MCF 10A (cell line): ENCODE data around the gene GAGE12E. TPM values are rescaled to one million over a fixed set of nuclear protein-coding genes. Genes with fewer than 3 reads are reported as not detected.
"Not testable (repeated sequence)": the region's sequence is repeated elsewhere in the genome, so short reads cannot be mapped to it uniquely, and the experiment has no call there.

Experiments used
- Bru-seq: library from RNA; stranded (reverse); fragments of 400-500 nt; gene quantifications from one replicate; lab custom pipeline; 2021; lab: Mats Ljungman, UMichigan
- BruChase-seq, 2 experiments: library from RNA; stranded (reverse); fragments of 400-500 nt; gene quantifications; one replicate each; lab custom pipeline; 2021; lab: Mats Ljungman, UMichigan
- BruUV-seq: library from RNA; stranded (reverse); fragments of 400-500 nt; replicated peaks from 2 replicates; lab custom pipeline; 2021; lab: Mats Ljungman, UMichigan
- CTCF ChIA-PET: fragments of 300-600 bp; sonication (Branson Sonifier 250); formaldehyde crosslinking; extraction: SDS; loops from one replicate; lab custom pipeline; 2021; ENCODE audit warnings: antibody characterized with exemption, inconsistent platforms; lab: Yijun Ruan, JAX
- POLR2A ChIA-PET: fragments of 300-600, 350-650 bp; sonication (Branson Sonifier 250); formaldehyde crosslinking; extraction: SDS; loops from one replicate; lab custom pipeline; 2020; ENCODE audit warnings: antibody characterized with exemption, inconsistent platforms; lab: Yijun Ruan, JAX
- DNase-seq: peaks from one replicate; pipeline ENCODE4 v3.0.0-alpha.2; 2018; ENCODE audit not compliant: unreplicated experiment
- H3K27ac Mint-ChIP-seq: one replicate; pipeline ENCODE4 v1.8.0; 2022; ENCODE audit warnings: mild to moderate bottlenecking, low read depth, mixed read lengths; ENCODE audit not compliant: unreplicated experiment
- H3K27me3 Mint-ChIP-seq: one replicate; pipeline ENCODE4 v1.8.0; 2022; ENCODE audit warnings: mixed read lengths; ENCODE audit not compliant: insufficient read depth, unreplicated experiment
- H3K36me3 Mint-ChIP-seq: one replicate; pipeline ENCODE4 v1.8.0; 2022; ENCODE audit warnings: mild to moderate bottlenecking, moderate library complexity, mixed read lengths; ENCODE audit not compliant: insufficient read depth, unreplicated experiment
- H3K4me1 Mint-ChIP-seq: one replicate; pipeline ENCODE4 v1.8.0; 2022; ENCODE audit warnings: mixed read lengths; ENCODE audit not compliant: insufficient read depth, unreplicated experiment
- H3K4me3 Mint-ChIP-seq: one replicate; pipeline ENCODE4 v1.8.0; 2022; ENCODE audit warnings: mild to moderate bottlenecking, moderate library complexity, mixed read lengths; ENCODE audit not compliant: unreplicated experiment
- H3K9me3 Mint-ChIP-seq: one replicate; pipeline ENCODE4 v1.8.0; 2022; ENCODE audit warnings: mixed read lengths; ENCODE audit not compliant: unreplicated experiment
- intact Hi-C: fragments of 100-400 bp; cut with micrococcal nuclease; formaldehyde crosslinking; loops from 2 replicates; pipeline ENCODE4 v1.14.1; 2022
- long read RNA-seq: library from polyadenylated mRNA; stranded (forward); transcript quantifications from one replicate; pipeline ENCODE4 v2.0.0, GENCODE V29; 2022
- total RNA-seq: library from RNA; stranded (reverse); gene quantifications from 2 replicates; pipeline ENCODE4 v1.2.3, GENCODE V29; 2022

Gene GAGE12E, protein sequence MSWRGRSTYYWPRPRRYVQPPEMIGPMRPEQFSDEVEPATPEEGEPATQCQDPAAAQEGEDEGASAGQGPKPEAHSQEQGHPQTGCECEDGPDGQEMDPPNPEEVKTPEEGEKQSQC
- total RNA-seq = not detected in 2 replicates
- Bru-seq, nascent RNA = not detected
- not detected for BruChase-seq, experiment 1, labeled RNA remaining after a 6-hour chase
- BruChase-seq, experiment 2, labeled RNA remaining after a 2-hour chase = not detected
- long read RNA-seq = 0 reads

DNA sequence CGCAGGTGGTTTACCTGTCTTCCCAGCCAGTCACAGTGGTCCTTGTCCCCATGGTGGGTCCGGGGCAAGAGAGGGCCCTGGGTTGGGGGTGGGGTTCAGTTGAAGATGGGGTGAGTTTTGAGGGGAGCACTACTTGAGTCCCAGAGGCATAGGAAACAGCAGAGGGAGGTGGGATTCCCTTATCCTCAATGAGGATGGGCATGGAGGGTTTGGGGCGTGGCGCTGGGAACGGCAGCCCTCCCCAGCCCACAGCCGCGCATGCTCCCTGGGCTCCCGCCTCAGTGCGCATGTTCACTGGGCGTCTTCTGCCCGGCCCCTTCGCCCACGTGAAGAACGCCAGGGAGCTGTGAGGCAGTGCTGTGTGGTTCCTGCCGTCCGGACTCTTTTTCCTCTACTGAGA, at the start of gene GAGE12E:
Gene GAGE12E (plus strand): TSS at position 301 of the 400 bp plus-strand sequence. CDS start 1,155 bp downstream, outside the sequence.
- CTCF ChIA-PET, BruUV-seq, intact Hi-C loops, H3K4me1 Mint-ChIP-seq, H3K27me3 Mint-ChIP-seq, POLR2A ChIA-PET, DNase-seq, H3K27ac Mint-ChIP-seq, H3K9me3 Mint-ChIP-seq, H3K4me3 Mint-ChIP-seq, H3K36me3 Mint-ChIP-seq: not testable (repeated sequence)

DNA sequence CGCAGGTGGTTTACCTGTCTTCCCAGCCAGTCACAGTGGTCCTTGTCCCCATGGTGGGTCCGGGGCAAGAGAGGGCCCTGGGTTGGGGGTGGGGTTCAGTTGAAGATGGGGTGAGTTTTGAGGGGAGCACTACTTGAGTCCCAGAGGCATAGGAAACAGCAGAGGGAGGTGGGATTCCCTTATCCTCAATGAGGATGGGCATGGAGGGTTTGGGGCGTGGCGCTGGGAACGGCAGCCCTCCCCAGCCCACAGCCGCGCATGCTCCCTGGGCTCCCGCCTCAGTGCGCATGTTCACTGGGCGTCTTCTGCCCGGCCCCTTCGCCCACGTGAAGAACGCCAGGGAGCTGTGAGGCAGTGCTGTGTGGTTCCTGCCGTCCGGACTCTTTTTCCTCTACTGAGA, 19.2 kb upstream of the GAGE12E start, which contains the start of gene GAGE12C:
Gene GAGE12C (plus strand): TSS at position 301 of the 400 bp plus-strand sequence. CDS start 1,155 bp downstream, outside the sequence.
- BruUV-seq, CTCF ChIA-PET, POLR2A ChIA-PET, DNase-seq, H3K4me1 Mint-ChIP-seq, H3K36me3 Mint-ChIP-seq, H3K9me3 Mint-ChIP-seq, H3K27me3 Mint-ChIP-seq, H3K4me3 Mint-ChIP-seq, intact Hi-C loops, H3K27ac Mint-ChIP-seq: not testable (repeated sequence)

DNA sequence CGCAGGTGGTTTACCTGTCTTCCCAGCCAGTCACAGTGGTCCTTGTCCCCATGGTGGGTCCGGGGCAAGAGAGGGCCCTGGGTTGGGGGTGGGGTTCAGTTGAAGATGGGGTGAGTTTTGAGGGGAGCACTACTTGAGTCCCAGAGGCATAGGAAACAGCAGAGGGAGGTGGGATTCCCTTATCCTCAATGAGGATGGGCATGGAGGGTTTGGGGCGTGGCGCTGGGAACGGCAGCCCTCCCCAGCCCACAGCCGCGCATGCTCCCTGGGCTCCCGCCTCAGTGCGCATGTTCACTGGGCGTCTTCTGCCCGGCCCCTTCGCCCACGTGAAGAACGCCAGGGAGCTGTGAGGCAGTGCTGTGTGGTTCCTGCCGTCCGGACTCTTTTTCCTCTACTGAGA, 9.7 kb upstream of the GAGE12E start, which contains the start of gene GAGE12D:
Gene GAGE12D (plus strand): TSS at position 301 of the 400 bp plus-strand sequence. CDS start 1,155 bp downstream, outside the sequence.
- intact Hi-C loops, DNase-seq, H3K36me3 Mint-ChIP-seq, CTCF ChIA-PET, POLR2A ChIA-PET, H3K27me3 Mint-ChIP-seq, H3K4me3 Mint-ChIP-seq, H3K9me3 Mint-ChIP-seq, BruUV-seq, H3K27ac Mint-ChIP-seq, H3K4me1 Mint-ChIP-seq: not testable (repeated sequence)

DNA sequence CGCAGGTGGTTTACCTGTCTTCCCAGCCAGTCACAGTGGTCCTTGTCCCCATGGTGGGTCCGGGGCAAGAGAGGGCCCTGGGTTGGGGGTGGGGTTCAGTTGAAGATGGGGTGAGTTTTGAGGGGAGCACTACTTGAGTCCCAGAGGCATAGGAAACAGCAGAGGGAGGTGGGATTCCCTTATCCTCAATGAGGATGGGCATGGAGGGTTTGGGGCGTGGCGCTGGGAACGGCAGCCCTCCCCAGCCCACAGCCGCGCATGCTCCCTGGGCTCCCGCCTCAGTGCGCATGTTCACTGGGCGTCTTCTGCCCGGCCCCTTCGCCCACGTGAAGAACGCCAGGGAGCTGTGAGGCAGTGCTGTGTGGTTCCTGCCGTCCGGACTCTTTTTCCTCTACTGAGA, 9.5 kb downstream of the GAGE12E start, which contains the start of gene GAGE12F:
Gene GAGE12F (plus strand): TSS at position 301 of the 400 bp plus-strand sequence. CDS start 1,155 bp downstream, outside the sequence.
- H3K36me3 Mint-ChIP-seq, H3K27me3 Mint-ChIP-seq, H3K4me3 Mint-ChIP-seq, H3K27ac Mint-ChIP-seq, intact Hi-C loops, CTCF ChIA-PET, H3K9me3 Mint-ChIP-seq, POLR2A ChIA-PET, BruUV-seq, DNase-seq, H3K4me1 Mint-ChIP-seq: not testable (repeated sequence)

DNA sequence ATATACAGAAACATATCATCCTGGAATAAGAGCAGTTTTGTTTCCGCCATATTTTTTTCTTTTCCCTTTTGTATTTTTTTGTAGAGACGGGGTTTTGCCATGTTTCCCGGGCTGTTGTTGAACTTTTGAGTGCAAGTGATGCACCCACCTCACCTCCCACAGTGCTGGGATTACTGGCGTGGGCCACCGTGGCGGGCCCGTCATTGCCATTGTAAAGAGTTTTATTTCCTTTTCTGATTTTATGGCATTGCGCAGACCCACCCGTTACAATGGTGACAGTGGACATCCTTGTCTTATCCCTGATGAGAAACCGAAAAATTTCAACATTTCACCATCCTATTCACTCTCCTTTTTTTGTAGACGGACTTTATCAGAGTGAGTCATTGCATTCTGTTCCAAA, 17.6 kb downstream of the GAGE12E start:
- H3K36me3 Mint-ChIP-seq, intact Hi-C loops, H3K27ac Mint-ChIP-seq, BruUV-seq, H3K27me3 Mint-ChIP-seq, POLR2A ChIA-PET, DNase-seq, H3K4me3 Mint-ChIP-seq, CTCF ChIA-PET, H3K9me3 Mint-ChIP-seq, H3K4me1 Mint-ChIP-seq: not testable (repeated sequence)

DNA sequence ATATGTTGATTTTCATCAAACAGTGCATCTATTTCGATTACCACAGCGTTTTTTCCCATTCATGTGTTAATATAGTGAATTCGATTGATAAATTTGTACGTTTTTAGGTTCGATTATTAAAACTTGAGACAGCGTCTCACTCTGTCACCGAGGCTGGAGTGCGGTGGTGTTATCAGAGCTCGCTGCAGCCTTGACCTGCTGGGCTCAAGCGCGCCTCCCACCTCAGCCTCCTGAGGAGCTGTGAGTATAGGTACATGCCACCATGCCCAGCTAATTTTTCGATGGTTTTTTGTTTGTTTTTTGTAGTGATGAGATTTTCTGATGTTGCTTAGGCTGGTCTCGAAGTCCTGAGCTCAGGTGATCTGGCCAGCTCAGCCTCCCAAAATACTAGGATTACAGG, 18.1 kb downstream of the GAGE12E start:
- H3K27ac Mint-ChIP-seq, POLR2A ChIA-PET, H3K27me3 Mint-ChIP-seq, H3K4me1 Mint-ChIP-seq, CTCF ChIA-PET, H3K9me3 Mint-ChIP-seq, H3K36me3 Mint-ChIP-seq, intact Hi-C loops, DNase-seq, BruUV-seq, H3K4me3 Mint-ChIP-seq: not testable (repeated sequence)

DNA sequence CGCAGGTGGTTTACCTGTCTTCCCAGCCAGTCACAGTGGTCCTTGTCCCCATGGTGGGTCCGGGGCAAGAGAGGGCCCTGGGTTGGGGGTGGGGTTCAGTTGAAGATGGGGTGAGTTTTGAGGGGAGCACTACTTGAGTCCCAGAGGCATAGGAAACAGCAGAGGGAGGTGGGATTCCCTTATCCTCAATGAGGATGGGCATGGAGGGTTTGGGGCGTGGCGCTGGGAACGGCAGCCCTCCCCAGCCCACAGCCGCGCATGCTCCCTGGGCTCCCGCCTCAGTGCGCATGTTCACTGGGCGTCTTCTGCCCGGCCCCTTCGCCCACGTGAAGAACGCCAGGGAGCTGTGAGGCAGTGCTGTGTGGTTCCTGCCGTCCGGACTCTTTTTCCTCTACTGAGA, 19.0 kb downstream of the GAGE12E start, which contains the start of gene GAGE12G:
Gene GAGE12G (plus strand): TSS at position 301 of the 400 bp plus-strand sequence. CDS start 1,155 bp downstream, outside the sequence.
- POLR2A ChIA-PET = not testable (repeated sequence)

DNA sequence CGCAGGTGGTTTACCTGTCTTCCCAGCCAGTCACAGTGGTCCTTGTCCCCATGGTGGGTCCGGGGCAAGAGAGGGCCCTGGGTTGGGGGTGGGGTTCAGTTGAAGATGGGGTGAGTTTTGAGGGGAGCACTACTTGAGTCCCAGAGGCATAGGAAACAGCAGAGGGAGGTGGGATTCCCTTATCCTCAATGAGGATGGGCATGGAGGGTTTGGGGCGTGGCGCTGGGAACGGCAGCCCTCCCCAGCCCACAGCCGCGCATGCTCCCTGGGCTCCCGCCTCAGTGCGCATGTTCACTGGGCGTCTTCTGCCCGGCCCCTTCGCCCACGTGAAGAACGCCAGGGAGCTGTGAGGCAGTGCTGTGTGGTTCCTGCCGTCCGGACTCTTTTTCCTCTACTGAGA, 28.6 kb downstream of the GAGE12E start, which contains the start of gene GAGE12H:
Gene GAGE12H (plus strand): TSS at position 301 of the 400 bp plus-strand sequence. CDS start 1,155 bp downstream, outside the sequence.
- H3K4me3 Mint-ChIP-seq, BruUV-seq, H3K27me3 Mint-ChIP-seq, POLR2A ChIA-PET, H3K9me3 Mint-ChIP-seq, H3K27ac Mint-ChIP-seq, H3K4me1 Mint-ChIP-seq, DNase-seq, H3K36me3 Mint-ChIP-seq, CTCF ChIA-PET, intact Hi-C loops: not testable (repeated sequence)

More for the DNA sequence above, 19.0 kb downstream of the GAGE12E start, which contains the start of gene GAGE12G:
- H3K27ac Mint-ChIP-seq, H3K36me3 Mint-ChIP-seq, H3K4me3 Mint-ChIP-seq, BruUV-seq, H3K9me3 Mint-ChIP-seq, DNase-seq, H3K27me3 Mint-ChIP-seq, CTCF ChIA-PET, intact Hi-C loops, H3K4me1 Mint-ChIP-seq: not testable (repeated sequence)

DNA sequence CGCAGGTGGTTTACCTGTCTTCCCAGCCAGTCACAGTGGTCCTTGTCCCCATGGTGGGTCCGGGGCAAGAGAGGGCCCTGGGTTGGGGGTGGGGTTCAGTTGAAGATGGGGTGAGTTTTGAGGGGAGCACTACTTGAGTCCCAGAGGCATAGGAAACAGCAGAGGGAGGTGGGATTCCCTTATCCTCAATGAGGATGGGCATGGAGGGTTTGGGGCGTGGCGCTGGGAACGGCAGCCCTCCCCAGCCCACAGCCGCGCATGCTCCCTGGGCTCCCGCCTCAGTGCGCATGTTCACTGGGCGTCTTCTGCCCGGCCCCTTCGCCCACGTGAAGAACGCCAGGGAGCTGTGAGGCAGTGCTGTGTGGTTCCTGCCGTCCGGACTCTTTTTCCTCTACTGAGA, 38.1 kb downstream of the GAGE12E start, which contains the start of gene GAGE2A:
Gene GAGE2A (plus strand): TSS at position 301 of the 400 bp plus-strand sequence. CDS start 1,155 bp downstream, outside the sequence.
- intact Hi-C loops, H3K27me3 Mint-ChIP-seq, DNase-seq: not testable (repeated sequence)

More for the DNA sequence above, 38.1 kb downstream of the GAGE12E start, which contains the start of gene GAGE2A:
- H3K9me3 Mint-ChIP-seq, H3K27ac Mint-ChIP-seq, H3K4me3 Mint-ChIP-seq, H3K36me3 Mint-ChIP-seq, POLR2A ChIA-PET, H3K4me1 Mint-ChIP-seq, BruUV-seq, CTCF ChIA-PET: not testable (repeated sequence)
